ENCODE measurements around the gene SLBP.
"Not testable (repeated sequence)": the region's sequence is repeated elsewhere in the genome, so short reads cannot be mapped to it uniquely, and the experiment has no call there.

SLBP gene

GRCh38 chr4:1713003-1713851 is 1.1 kb upstream of the SLBP start:
- peak overlapping the region; percentile 78 for H3K4me3 ChIP-seq (ENCODE audit: low read depth, low read length)

DNA sequence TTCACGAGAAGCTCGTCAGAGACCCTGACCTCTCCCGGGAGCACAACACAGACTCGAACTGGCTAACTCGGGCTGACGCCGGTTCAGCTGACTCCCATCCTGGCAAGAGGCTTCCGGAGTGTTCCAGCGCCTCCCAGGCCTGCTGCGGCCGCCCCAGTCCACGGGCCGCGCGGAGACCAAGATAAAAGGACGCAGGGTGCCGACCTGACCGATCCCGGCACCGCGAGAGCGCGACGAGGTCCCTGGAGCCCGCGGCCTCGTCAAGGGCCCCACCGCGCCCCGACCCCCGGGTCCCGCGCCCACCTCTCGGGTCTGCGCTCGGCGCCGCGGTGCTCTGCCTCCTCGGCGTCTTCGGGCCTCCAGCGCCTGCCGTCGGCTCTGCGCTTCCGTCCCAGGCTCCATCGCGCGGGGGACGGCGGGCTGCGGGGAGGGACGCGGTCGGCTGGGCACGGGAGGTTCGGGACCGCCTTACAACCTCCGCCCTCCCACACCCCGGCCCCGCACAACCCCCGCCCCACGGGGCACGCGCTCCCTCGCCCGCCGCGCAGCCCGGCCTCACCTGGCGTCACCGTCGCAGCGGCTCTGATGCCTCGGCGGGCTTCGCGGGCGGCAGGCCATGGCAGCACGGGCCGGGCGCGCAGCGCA is 426 bp downstream of the SLBP start:
- peak overlapping the region; percentile 78 for H3K4me3 ChIP-seq (ENCODE audit: low read depth, low read length)

DNA sequence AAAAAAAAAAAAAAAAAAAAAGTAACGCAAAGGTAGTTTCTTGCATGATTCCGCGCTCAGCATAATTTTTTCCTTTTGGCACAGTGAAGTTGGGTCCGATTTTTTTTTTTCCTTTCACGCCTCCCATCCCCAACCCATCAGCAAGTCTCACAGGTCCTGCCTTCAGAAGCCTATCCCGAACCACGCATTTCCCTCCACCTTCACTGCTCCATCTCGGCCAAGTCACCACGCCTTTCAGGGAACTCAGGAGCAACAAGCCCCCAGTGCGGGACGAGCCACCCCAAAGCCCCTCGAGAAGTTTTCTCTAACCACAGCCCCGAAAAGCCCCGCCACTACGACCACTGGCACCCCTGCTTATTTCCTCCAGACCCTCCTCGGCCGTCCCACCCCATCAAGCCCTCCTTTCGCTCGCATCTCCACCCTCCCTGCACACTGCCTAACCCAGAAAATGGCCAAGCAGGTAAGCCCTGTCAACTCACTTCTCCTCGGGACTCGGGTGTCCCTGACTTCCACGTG is 1.0 kb downstream of the SLBP start:
- peak overlapping the region; percentile 78 for H3K4me3 ChIP-seq (ENCODE audit: low read depth, low read length)

DNA sequence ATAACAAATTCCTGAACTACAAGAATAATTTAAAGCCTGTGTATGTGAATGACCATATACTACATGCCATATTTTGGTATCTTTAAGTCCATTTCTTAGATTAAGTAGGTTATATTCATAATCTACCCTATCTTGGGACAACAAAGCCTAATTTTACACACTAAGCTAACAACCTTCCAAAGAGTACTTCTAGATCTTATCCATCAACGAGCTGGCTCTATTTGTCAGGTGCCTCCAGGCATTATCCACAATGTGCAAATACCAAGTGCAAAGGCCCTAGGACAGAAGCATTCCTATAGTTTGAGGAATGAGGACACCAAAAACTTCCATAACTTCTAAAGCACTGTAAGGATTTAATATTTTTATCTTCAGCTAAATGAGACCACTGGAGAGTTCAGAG is 3.5 kb downstream of the SLBP start:
- H3K4me3 ChIP-seq (ENCODE audit: low read depth, low read length), result no peak overlapping the region

DNA sequence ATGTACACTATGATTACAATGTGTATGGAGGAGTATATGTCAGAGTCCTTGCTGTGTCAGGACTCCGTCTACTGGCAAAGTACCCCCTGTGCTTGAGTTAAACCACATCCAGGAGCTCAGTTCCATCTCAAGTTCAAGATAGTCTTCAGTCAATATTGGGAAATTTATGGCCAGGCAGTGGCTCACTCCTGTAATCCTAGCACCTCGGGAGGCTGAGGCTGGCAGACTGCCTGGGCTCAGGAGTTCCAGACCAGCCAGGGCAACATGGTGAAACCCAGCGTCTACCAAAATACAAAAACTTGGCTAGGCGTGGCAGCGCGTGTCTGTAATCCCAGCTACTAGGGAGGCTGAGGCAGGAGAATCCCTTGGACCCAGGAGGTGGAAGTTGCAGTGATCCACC is 5.8 kb downstream of the SLBP start:
- no peak overlapping the region for H3K4me3 ChIP-seq (ENCODE audit: low read depth, low read length)

DNA sequence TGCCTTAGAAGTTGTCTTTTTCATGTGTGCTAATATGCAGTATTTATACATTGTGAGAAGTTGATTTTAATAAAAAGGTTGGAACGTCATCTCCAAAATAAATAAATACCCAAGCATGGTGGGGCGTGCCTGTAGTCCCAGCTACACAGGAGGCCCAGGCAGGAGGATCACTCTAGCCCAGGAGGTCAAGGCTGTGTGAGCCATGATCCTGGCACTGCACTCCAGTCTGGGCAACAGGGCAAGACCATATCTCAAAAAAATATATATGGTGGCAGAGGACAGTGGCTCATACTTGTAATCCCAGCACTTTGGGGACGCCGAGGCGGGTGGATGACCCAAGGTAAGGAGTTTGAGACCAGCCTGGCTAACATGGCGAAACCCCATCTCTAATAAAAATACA is 6.4 kb downstream of the SLBP start:
- H3K4me3 ChIP-seq (ENCODE audit: low read depth, low read length), result no peak overlapping the region

GRCh38 chr4:1703867-1704266 is 8.3 kb downstream of the SLBP start:
- no peak overlapping the region for H3K4me3 ChIP-seq (ENCODE audit: low read depth, low read length)

DNA sequence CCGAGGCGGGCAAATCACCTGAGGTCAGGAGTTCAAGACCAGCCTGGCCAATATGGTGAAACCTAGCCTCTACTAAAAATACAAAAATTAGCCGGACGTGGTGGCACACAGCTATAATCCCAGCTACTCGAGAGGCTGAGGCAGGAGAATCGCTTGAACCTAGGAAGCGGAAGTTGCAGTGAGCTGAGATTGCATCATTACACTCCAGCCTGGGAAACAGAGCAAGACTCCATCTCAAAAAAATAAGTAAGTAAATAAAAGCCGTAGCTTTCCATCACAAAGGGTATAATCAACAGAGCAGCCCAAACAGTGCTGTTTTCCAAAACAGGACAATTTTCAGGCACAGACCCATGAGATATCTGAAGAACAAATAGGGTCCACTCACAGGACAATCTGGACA is 10.4 kb downstream of the SLBP start:
- not testable (repeated sequence) for H3K4me3 ChIP-seq (ENCODE audit: low read depth, low read length)

GRCh38 chr4:1695913-1696312 is 16.2 kb downstream of the SLBP start:
- no peak overlapping the region for H3K4me3 ChIP-seq (ENCODE audit: low read depth, low read length)

DNA sequence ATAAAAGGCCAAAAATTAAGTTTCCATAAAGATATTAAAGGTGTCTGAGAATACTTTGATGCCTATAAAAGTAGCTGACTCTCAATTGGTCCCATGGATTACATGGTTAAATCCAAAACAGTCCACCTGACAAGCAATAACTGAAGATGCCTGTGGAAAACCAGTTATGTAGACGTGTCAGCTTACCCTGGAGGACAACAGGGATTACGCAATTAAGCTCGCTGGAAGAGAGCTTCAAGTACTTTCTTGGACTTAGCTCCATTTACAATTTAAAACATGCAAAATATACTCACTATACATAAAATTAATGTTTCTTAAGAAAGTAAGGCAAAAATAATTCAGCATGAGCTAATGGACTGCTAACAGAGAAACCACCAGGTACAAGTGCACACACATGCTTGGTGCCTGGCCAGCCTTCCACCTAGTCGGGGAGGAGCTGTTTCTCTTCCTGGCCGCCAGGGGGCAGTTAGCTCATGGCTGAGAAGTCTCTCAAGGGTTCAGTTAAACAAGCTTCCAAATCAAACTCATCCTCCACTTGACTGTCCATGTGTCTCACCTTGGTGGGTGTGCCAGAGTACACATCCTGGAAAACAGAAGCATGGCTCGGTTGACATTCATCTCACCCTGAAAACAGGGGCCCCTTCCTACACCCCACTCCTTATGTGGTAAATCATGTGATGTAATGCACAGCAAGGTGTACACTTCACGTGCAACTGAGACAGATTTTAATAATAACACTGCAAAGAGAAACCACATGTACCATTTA is 18.8 kb downstream of the SLBP start:
- no peak overlapping the region for H3K4me3 ChIP-seq (ENCODE audit: low read depth, low read length)

GRCh38 chr4:1691737-1692373 is 20.3 kb downstream of the SLBP start:
- H3K4me3 ChIP-seq (ENCODE audit: low read depth, low read length), result no peak overlapping the region

- no peak overlapping the region for H3K4me3 ChIP-seq (ENCODE audit: low read depth, low read length)
These were observed 21.4 kb downstream of the SLBP start for GRCh38 chr4:1690698-1691097.

- no peak overlapping the region for H3K4me3 ChIP-seq (ENCODE audit: low read depth, low read length)
These were observed 25.6 kb downstream of the SLBP start for GRCh38 chr4:1686440-1687036.

DNA sequence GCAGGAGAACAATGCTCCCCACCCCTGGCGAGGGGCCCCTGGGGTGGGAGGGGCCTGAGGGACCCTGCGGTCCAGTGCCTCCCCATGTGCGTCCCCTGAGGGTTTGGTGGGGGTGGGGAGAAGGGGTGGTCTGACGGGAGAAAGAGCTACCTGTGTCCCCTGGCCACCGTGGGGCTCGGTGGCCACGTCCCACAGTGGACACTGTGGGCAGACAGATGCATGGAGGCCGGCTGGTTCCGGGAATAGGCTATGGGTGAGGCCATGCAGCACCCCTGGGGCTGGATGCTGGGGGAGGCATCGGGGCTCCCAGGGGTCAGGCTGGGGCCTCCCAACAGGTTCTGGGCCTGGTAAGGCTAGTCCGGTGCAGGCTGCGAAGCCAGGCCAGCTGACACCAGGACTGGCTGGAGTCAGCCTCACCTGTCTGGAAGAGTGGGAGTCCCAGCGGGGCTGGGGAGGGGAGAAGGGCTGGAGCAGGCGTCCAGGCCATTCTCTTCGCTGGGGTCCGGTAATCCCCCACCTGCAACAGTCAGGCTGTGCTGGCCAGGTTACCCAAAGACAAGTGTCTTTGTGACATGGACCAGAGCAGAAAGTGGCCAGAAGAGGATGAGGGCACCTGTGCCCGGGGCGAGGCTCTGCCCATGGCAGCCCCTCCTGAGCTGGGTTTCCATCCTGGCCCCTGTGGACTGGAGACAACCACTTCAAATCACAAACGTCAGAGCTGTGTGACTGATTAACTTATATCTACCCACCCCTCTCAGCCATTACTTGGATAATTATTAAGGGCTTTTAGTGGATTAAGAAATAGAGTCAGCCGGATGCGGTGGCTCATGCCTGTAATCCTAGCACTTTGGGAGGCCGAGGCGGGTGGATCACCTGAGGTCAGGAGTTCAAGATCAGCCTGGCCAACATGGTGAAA is 26.6 kb downstream of the SLBP start:
- H3K4me3 ChIP-seq (ENCODE audit: low read depth, low read length), result no peak overlapping the region

DNA sequence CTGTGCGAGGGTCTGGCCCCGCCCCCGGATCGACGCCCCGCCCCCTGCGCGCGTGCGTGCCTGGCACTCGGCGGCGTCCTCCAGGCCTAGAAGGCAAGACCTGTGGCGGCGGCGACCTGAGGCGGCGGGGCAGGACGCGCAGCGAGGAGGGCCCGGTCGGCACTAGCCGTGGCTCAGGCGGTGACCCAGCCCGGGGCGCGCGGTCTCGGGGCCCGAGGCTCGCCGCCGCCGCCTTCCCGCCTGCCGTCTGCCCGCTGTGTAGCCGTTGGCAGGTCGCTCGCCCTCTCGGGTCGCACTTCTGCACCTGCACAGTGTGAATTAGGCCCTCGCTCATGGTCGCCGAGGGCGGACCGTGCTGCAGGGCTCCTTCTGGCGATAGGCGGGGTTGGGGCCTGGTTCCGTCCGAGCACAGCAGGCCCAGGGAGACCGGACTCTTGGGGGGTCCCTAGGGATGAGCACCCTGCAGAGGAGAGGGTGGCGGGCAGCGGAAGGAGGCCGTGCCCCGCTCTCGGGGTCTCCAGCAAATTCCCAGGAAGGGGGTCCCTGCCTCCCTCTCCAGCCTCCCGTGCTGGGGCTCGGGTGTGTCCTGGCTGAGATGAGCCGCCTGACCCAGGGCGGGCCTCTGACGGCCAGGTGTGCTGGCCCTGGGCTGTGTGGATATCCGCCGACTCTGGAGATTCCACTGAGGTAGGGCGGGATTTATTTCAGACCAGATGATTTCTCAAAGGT is 27.4 kb downstream of the SLBP start:
- no peak overlapping the region for H3K4me3 ChIP-seq (ENCODE audit: low read depth, low read length)

DNA sequence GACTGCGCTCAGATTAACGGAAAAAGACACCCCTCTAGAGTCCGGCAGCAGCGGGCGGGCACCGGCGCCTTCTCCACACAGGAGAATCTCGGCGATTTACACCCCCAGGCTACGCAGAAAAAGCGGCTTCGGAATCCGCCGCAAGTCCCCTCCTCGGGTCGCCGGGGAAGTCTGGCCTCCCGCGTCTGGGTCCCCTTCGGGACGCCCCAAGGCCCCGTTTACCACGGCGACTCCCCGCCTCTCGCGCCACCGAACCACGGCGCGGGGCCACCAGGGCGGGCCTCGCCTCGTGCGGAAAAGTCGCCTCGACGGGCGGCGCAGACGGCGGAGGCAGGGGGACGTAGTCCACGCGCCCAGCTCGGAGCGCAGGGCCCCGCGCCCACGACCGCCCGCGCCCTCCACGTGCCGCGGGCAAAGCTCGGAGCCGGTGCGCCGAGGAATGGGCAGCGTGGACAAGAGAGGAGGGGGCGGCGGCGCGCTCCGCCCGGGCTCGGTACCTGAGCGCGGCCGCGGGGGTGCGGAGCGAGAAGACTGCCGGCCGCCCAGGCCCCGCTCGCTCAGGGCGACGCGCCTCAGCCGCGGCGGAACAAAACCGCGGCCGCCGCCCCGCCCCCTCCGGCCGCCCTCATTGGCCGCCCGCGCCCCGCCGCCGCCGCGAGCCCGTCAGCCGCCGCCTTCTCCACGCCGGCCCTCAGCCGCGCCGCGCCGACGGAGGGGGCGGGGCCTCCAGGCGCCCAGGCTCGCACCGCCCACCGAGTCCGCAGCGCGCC is 28.2 kb downstream of the SLBP start, which contains the start of gene FAM53A:
Gene FAM53A (minus strand): TSS at position 578 of the 770 bp plus-strand sequence. CDS start 15,572 bp downstream, outside the sequence.
- peak within 1 kb of the TSS; percentile 43 for H3K4me3 ChIP-seq (ENCODE audit: low read depth, low read length)

DNA sequence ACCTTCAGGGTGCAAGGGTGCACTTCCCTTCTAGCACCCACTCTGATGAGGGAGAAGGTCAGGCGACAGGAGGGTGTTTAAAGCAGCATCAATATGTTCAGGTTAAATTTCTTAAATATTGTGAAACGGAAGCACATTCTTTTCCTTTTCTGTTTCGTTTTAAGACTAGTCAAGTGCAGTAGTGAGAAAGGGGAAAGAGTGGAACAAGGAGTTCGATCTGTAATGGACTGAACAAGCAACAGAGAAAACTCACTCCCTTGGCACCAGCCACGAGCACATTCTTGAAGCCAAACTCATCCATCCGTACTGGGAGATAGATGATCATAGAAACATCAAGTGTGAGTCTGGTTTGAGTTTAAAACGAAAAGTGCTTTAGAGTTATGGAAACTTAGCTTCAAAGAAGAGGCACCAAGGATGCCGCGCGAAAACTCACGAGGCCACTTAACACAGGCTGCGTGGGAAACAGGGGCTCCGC is 28.8 kb downstream of the SLBP start:
- peak overlapping the region; percentile 43 for H3K4me3 ChIP-seq (ENCODE audit: low read depth, low read length)

DNA sequence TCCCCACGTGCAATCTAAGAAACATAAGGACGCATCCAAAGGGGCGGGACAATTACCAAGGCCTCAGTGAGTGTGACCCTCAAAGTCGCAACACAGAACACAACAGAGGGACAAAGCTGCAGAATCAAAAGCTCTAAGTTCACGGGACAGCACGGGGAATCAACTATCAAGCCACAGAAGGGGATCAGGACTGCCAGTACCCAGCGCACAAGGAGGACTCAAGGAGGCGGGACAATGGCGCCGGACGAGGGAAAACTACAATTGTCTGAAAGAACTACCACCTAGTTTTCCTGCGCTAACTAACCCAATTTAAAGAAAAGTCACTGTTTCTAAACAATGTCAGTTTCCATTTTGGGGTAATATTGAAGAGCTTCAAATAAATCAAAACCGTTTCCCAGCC is 29.3 kb downstream of the SLBP start:
- H3K4me3 ChIP-seq (ENCODE audit: low read depth, low read length), result no peak overlapping the region

Data from iPS-11a (cell line).